GM12873 (cell line): ENCODE measurements around the gene KLK11.

Experiments used
- TF ChIP-seq, protein P1 (sequence below): IDR thresholded peaks from 2 replicates; pipeline ENCODE4 v1.5.1; 2012; ENCODE audit warnings: low read depth, mild to moderate bottlenecking, moderate library complexity, low read length, control low read depth; ENCODE audit not compliant: insufficient read depth; ENCODE audit errors: missing control alignments

Gene KLK11

DNA sequence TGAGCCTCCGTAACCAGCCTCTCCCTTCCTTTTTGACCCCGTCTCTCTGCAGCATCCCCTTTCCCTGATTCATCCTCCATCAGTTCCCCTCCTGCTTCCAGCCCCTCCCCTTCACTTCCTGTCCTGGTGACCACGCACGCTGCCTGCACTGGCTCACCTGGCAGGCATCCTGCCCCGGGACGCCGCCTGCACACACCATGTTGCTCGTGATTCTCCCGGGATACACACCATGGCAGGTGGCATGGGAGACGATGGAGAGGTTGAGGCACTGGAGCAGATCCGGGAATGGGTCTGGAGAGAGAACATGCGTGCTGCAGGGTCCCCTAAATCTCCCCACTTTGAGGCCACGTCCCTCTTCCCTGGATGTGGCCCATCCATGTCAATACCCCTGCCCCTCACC lies 4.2 kb upstream of the KLK11 start:
- TF ChIP-seq, protein P1, sequence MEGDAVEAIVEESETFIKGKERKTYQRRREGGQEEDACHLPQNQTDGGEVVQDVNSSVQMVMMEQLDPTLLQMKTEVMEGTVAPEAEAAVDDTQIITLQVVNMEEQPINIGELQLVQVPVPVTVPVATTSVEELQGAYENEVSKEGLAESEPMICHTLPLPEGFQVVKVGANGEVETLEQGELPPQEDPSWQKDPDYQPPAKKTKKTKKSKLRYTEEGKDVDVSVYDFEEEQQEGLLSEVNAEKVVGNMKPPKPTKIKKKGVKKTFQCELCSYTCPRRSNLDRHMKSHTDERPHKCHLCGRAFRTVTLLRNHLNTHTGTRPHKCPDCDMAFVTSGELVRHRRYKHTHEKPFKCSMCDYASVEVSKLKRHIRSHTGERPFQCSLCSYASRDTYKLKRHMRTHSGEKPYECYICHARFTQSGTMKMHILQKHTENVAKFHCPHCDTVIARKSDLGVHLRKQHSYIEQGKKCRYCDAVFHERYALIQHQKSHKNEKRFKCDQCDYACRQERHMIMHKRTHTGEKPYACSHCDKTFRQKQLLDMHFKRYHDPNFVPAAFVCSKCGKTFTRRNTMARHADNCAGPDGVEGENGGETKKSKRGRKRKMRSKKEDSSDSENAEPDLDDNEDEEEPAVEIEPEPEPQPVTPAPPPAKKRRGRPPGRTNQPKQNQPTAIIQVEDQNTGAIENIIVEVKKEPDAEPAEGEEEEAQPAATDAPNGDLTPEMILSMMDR = no peak

GRCh38 chr19:51029718-51030117 lies 3.3 kb upstream of the KLK11 start:
- TF ChIP-seq, protein P1 = no peak

- TF ChIP-seq, protein P1 = no peak
These were observed 1.5 kb upstream of the KLK11 start for GRCh38 chr19:51027873-51028272.

GRCh38 chr19:51027126-51027806 lies 850 bp upstream of the KLK11 start:
- TF ChIP-seq, protein P1 = no peak

GRCh38 chr19:51025809-51026553 lies 435 bp downstream of the KLK11 start:
- TF ChIP-seq, protein P1 = no peak

DNA sequence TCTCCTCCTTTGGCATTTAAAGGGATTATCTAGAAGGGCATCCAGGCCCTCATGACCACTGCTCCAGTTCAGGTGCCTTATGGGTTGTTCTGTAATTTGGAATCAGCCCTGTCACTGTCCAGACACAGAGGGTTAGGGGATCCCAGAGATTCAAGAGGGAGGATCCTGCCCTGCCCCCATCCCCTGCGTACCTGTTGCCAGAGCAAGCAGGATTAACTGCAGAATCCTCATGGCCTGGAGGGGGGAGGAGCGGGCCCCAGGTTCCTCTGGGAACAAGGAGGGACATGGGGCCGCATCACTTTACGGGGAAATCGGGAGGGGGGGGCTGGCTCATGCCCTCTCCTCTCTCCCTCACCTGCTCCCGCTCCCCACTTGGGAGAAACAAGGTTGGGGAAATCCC lies 1.0 kb downstream of the KLK11 start:
- TF ChIP-seq, protein P1 = no peak

- TF ChIP-seq, protein P1 = no peak
These were observed 1.5 kb downstream of the KLK11 start for GRCh38 chr19:51024924-51025323.
